ENCODE data around the gene MS4A10.
A peak's percentile ranks its signal among the peaks of the same experiment; 100 is the strongest.

The MS4A10 gene

GRCh38 chr11:60766547-60766946 is 18.6 kb upstream of the MS4A10 start:
- no peak for DNase-seq

GRCh38 chr11:60767388-60767811 is 17.7 kb upstream of the MS4A10 start:
- peak; percentile 46 to 59 for DNase-seq

GRCh38 chr11:60768202-60768601 is 16.9 kb upstream of the MS4A10 start:
- no peak for DNase-seq

- DNase-seq: no peak
These were observed 15.9 kb upstream of the MS4A10 start for GRCh38 chr11:60769273-60769672.

GRCh38 chr11:60769811-60770210 is 15.3 kb upstream of the MS4A10 start:
- no peak for DNase-seq

- no peak for DNase-seq
These were observed 14.0 kb upstream of the MS4A10 start for GRCh38 chr11:60771146-60771545.

- no peak for DNase-seq
These were observed 13.1 kb upstream of the MS4A10 start for GRCh38 chr11:60771879-60772525.

GRCh38 chr11:60772666-60773065 is 12.5 kb upstream of the MS4A10 start:
- DNase-seq: no peak

GRCh38 chr11:60774726-60775125 is 10.4 kb upstream of the MS4A10 start:
- no peak for DNase-seq

- peak; percentile 82 to 88 for DNase-seq
These were observed 9.6 kb upstream of the MS4A10 start for GRCh38 chr11:60775420-60775961.

- no peak for DNase-seq
These were observed 9.0 kb upstream of the MS4A10 start for GRCh38 chr11:60776167-60776566.

GRCh38 chr11:60777106-60777505 is 8.0 kb upstream of the MS4A10 start:
- DNase-seq: no peak

- DNase-seq: no peak
These were observed 7.6 kb upstream of the MS4A10 start for GRCh38 chr11:60777572-60777971.

- DNase-seq: no peak
These were observed 5.1 kb upstream of the MS4A10 start for GRCh38 chr11:60780065-60780464.

GRCh38 chr11:60780774-60781173 is 4.4 kb upstream of the MS4A10 start:
- DNase-seq: no peak

- DNase-seq: no peak
These were observed 3.7 kb upstream of the MS4A10 start for GRCh38 chr11:60781286-60781980.

GRCh38 chr11:60781981-60782316 is 3.2 kb upstream of the MS4A10 start:
- DNase-seq: no peak

- no peak for DNase-seq
These were observed 2.6 kb upstream of the MS4A10 start for GRCh38 chr11:60782393-60783140.

- DNase-seq: no peak
These were observed 2.0 kb upstream of the MS4A10 start for GRCh38 chr11:60783141-60783484.

GRCh38 chr11:60783911-60784310 is 1.2 kb upstream of the MS4A10 start:
- no peak for DNase-seq

- no peak for DNase-seq
These were observed 751 bp downstream of the MS4A10 start for GRCh38 chr11:60785806-60786361.

- DNase-seq: no peak
These were observed 1.9 kb downstream of the MS4A10 start for GRCh38 chr11:60786811-60787567.
